Mesenchymal stem cell (in vitro differentiated cells and primary cell): ENCODE measurements around the gene PRR23C.

ENCODE experiments used
- DNase-seq: peaks from one replicate; pipeline ENCODE4 v3.0.0-alpha.2; 2013
- H2AFZ ChIP-seq: one replicate; pipeline ENCODE4 v1.6.1; 2013; ENCODE audit warnings: low read depth, mild to moderate bottlenecking, control low read depth, inconsistent platforms, low read length, moderate library complexity
- H2AK5ac ChIP-seq: 2 replicates; pipeline ENCODE4 v1.6.1; 2013; ENCODE audit warnings: low read length, moderate library complexity, mild to moderate bottlenecking, inconsistent platforms; ENCODE audit not compliant: severe bottlenecking
- H2BK120ac ChIP-seq: one replicate; pipeline ENCODE4 v1.6.1; 2013; ENCODE audit warnings: low read depth, mild to moderate bottlenecking, inconsistent platforms, low read length, moderate library complexity
- H2BK12ac ChIP-seq, 2 experiments: one replicate each; pipeline ENCODE4 v1.6.1; 2013; ENCODE audit warnings: inconsistent platforms in 2 of 2, low read length in 2 of 2, mild to moderate bottlenecking in 2 of 2, moderate library complexity in 2 of 2, control low read depth in 1 of 2
- H2BK15ac ChIP-seq: one replicate; pipeline ENCODE4 v1.6.1; 2013; ENCODE audit warnings: mild to moderate bottlenecking, low read depth, inconsistent platforms; ENCODE audit not compliant: poor library complexity, severe bottlenecking
- H2BK5ac ChIP-seq: 2 replicates; pipeline ENCODE4 v1.6.1; 2013; ENCODE audit warnings: low read depth, mild to moderate bottlenecking, low read length, control low read depth, inconsistent platforms; ENCODE audit not compliant: poor library complexity, severe bottlenecking
- H3K14ac ChIP-seq, 2 experiments: one replicate each; pipeline ENCODE4 v1.6.1; 2013; ENCODE audit warnings: inconsistent platforms in 2 of 2, low read length in 2 of 2, control low read depth in 1 of 2, mild to moderate bottlenecking in 1 of 2, moderate library complexity in 1 of 2
- H3K18ac ChIP-seq, 2 experiments: one replicate each; pipeline ENCODE4 v1.6.1; 2013; ENCODE audit warnings: inconsistent platforms in 2 of 2, low read length in 2 of 2, control low read depth in 1 of 2, low read depth in 1 of 2, mild to moderate bottlenecking in 1 of 2
- H3K23ac ChIP-seq, 2 experiments: one replicate each; pipeline ENCODE4 v1.6.1; 2013; ENCODE audit warnings: inconsistent platforms in 2 of 2, low read length in 2 of 2, mild to moderate bottlenecking in 2 of 2, moderate library complexity in 2 of 2, control low read depth in 1 of 2
- H3K27ac ChIP-seq: 2 replicates; pipeline ENCODE4 v1.5.1; 2013; ENCODE audit warnings: mild to moderate bottlenecking, moderate library complexity, low read length, control low read depth, inconsistent platforms; ENCODE audit not compliant: poor library complexity, severe bottlenecking
- H3K27me3 ChIP-seq, 2 experiments: 2 replicates each; pipeline versions ENCODE4 v1.6.1 to v1.7.0; 2013; ENCODE audit warnings: low read length in 2 of 2, mild to moderate bottlenecking in 2 of 2, moderate library complexity in 2 of 2, control low read depth in 1 of 2, inconsistent platforms in 1 of 2; ENCODE audit not compliant: control insufficient read depth in 1 of 2, insufficient read depth in 1 of 2
- H3K36me3 ChIP-seq, 2 experiments: 2 replicates each; pipeline versions ENCODE4 v1.6.1 to v1.7.0; 2013; ENCODE audit warnings: low read length in 2 of 2, control low read depth in 1 of 2, inconsistent platforms in 1 of 2, low read depth in 1 of 2, mild to moderate bottlenecking in 1 of 2; ENCODE audit not compliant: insufficient read depth in 2 of 2, control insufficient read depth in 1 of 2
- H3K4ac ChIP-seq, 2 experiments: one replicate each; pipeline ENCODE4 v1.6.1; 2013; ENCODE audit warnings: inconsistent platforms in 2 of 2, low read length in 2 of 2, mild to moderate bottlenecking in 2 of 2, moderate library complexity in 2 of 2, control low read depth in 1 of 2, low read depth in 1 of 2
- H3K4me1 ChIP-seq: 2 replicates; pipeline ENCODE4 v1.6.1; 2013; ENCODE audit warnings: low read depth, low read length, control low read depth; ENCODE audit not compliant: control insufficient read depth, insufficient read depth
- H3K4me2 ChIP-seq: 2 replicates; pipeline ENCODE4 v1.6.1; 2013; ENCODE audit warnings: low read length, mild to moderate bottlenecking, inconsistent platforms; ENCODE audit not compliant: poor library complexity, severe bottlenecking
- H3K4me3 ChIP-seq, 2 experiments: 2 replicates each; pipeline versions ENCODE4 v1.5.1 to v1.7.0; 2013; ENCODE audit warnings: low read length in 2 of 2, mild to moderate bottlenecking in 2 of 2, control low read depth in 1 of 2, low read depth in 1 of 2; ENCODE audit not compliant: insufficient read depth in 1 of 2
- H3K79me1 ChIP-seq: replicated peaks from 2 replicates; pipeline ENCODE4 v1.6.1; 2013; ENCODE audit warnings: mild to moderate bottlenecking, control low read depth, low read length, inconsistent platforms; ENCODE audit not compliant: poor library complexity, severe bottlenecking
- H3K9ac ChIP-seq: 2 replicates; pipeline ENCODE4 v1.7.0; 2013; ENCODE audit warnings: mild to moderate bottlenecking, low read length, moderate library complexity
- H3K9me3 ChIP-seq: 2 replicates; pipeline ENCODE4 v1.7.0; 2013; ENCODE audit warnings: mild to moderate bottlenecking, low read length; ENCODE audit not compliant: control insufficient read depth
- H4K8ac ChIP-seq: one replicate; pipeline ENCODE4 v1.6.1; 2013; ENCODE audit warnings: inconsistent platforms, mild to moderate bottlenecking, low read length, moderate library complexity
- H4K91ac ChIP-seq: one replicate; pipeline ENCODE4 v1.6.1; 2013; ENCODE audit warnings: mild to moderate bottlenecking, low read length, inconsistent platforms
- WGBS: methylation state at CpG from one replicate; pipeline ENCODE4 v1.1.7; 2013; ENCODE audit warnings: mixed read lengths; 5-methylcytosine and 5-hydroxymethylcytosine counted together

The PRR23C gene

GRCh38 chr3:139006051-139006716 is 38.5 kb downstream of the PRR23C start, which contains the start of gene PRR23A:
TSS of gene PRR23A (minus strand) at chr3:139006268. CDS start at chr3:139006268, 0 bp downstream.
- no peak within 1 kb of the TSS for H3K4me2 ChIP-seq
- no peak within 1 kb of the TSS for H2AK5ac ChIP-seq
- no peak within 1 kb of the TSS for H3K23ac ChIP-seq
- no peak within 1 kb of the TSS for H2BK15ac ChIP-seq
- no peak within 1 kb of the TSS for H3K14ac ChIP-seq
- no peak within 1 kb of the TSS for H2BK12ac ChIP-seq
- H3K27me3 ChIP-seq = no peaks in the 10 kb centered on the region
- H2AFZ ChIP-seq = no peak within 1 kb of the TSS
- no peak within 1 kb of the TSS for H2BK5ac ChIP-seq
- H3K27ac ChIP-seq = no peak within 1 kb of the TSS
- H3K9ac ChIP-seq = no peak within 1 kb of the TSS
- H3K4ac ChIP-seq = no peak within 1 kb of the TSS
- DNase-seq = no peak
- no peaks in the 10 kb centered on the region for H3K36me3 ChIP-seq
- no peak within 1 kb of the TSS for H3K4me3 ChIP-seq
- H2BK120ac ChIP-seq = no peak within 1 kb of the TSS
- 96% methylated on average over 60 of the region's 60 CpGs for WGBS
- no peak within 1 kb of the TSS for H4K8ac ChIP-seq
- H3K9me3 ChIP-seq = peaks cover 12% of the 10 kb centered on the region
- H3K79me1 ChIP-seq = no peaks in the 10 kb centered on the region
- no peaks in the 10 kb centered on the region for H3K4me1 ChIP-seq
- no peak within 1 kb of the TSS for H4K91ac ChIP-seq
- H3K18ac ChIP-seq = no peak within 1 kb of the TSS

GRCh38 chr3:139005356-139005993 is 39.2 kb downstream of the PRR23C start:
- Histone ChIP-seq H3K23ac (no peak overlapping the region), H2BK120ac (no peak overlapping the region), H2BK12ac (no peak overlapping the region), H3K14ac (no peak overlapping the region), H2AFZ (no peak overlapping the region), H3K36me3 (no peaks in the 10 kb centered on the region), H2AK5ac (no peak overlapping the region), H3K4me2 (no peak overlapping the region), H4K91ac (no peak overlapping the region), H3K27me3 (no peaks in the 10 kb centered on the region), H3K27ac (no peak overlapping the region), H3K4me1 (no peaks in the 10 kb centered on the region), H2BK15ac (no peak overlapping the region), H3K4me3 (no peak overlapping the region), H3K79me1 (no peaks in the 10 kb centered on the region), H2BK5ac (no peak overlapping the region), H3K4ac (no peak overlapping the region), H4K8ac (no peak overlapping the region), H3K9me3 (peaks cover 12% of the 10 kb centered on the region), H3K18ac (no peak overlapping the region), H3K9ac (no peak overlapping the region)
- no peak for DNase-seq
- WGBS = 93% methylated on average over 41 of the region's 45 CpGs

GRCh38 chr3:138995706-138996105 is 49.0 kb downstream of the PRR23C start:
- no peak overlapping the region for H4K91ac ChIP-seq
- no peak overlapping the region for H2AFZ ChIP-seq
- no peak overlapping the region for H2BK5ac ChIP-seq
- H3K27ac ChIP-seq = no peak overlapping the region
- H3K9me3 ChIP-seq = no peaks in the 10 kb centered on the region
- WGBS = no CpG with 5 or more reads among the region's 1 CpG
- H3K79me1 ChIP-seq = no peaks in the 10 kb centered on the region
- no peak overlapping the region for H2BK12ac ChIP-seq
- H2BK120ac ChIP-seq = no peak overlapping the region
- no peak overlapping the region for H3K23ac ChIP-seq
- H3K14ac ChIP-seq = no peak overlapping the region
- H2AK5ac ChIP-seq = no peak overlapping the region
- no peak overlapping the region for H2BK15ac ChIP-seq
- no peak overlapping the region for H3K4me2 ChIP-seq
- no peak for DNase-seq
- H3K4me3 ChIP-seq = no peak overlapping the region
- H3K4me1 ChIP-seq = no peaks in the 10 kb centered on the region
- H3K4ac ChIP-seq = no peak overlapping the region
- H3K36me3 ChIP-seq = no peaks in the 10 kb centered on the region
- no peak overlapping the region for H4K8ac ChIP-seq
- H3K18ac ChIP-seq = no peak overlapping the region
- no peak overlapping the region for H3K9ac ChIP-seq
- peaks cover 11 to 16% of the 10 kb centered on the region in 2 experiments for H3K27me3 ChIP-seq
